ENCODE results near the gene ATXN7L2. TPM values are rescaled to one million over a fixed set of nuclear protein-coding genes. Genes with fewer than 3 reads are reported as not detected.
A peak's percentile ranks its signal among the peaks of the same experiment; 100 is the strongest.

ATXN7L2 gene
- polyA plus RNA-seq, 3 donors = 1.1 to 3.6 (median 1.7) TPM

- H3K79me2 ChIP-seq (ENCODE audit: insufficient read depth, low read length) = no peaks in the 10 kb centered on the region
- Mint-ChIP-seq H3K27ac (no peak overlapping the region), H3K36me3 (peaks cover 25% of the 10 kb centered on the region in 2 donors), H3K9me3 (no peaks in the 10 kb centered on the region), H3K4me1 (peaks cover 32% of the 10 kb centered on the region), H3K4me3 (no peak overlapping the region), H3K27me3 (ENCODE audit: low read depth in 3 of 3) (peaks cover 6 to 19% (median 15%) of the 10 kb centered on the region in 3 donors)
- TF ChIP-seq, protein P1, sequence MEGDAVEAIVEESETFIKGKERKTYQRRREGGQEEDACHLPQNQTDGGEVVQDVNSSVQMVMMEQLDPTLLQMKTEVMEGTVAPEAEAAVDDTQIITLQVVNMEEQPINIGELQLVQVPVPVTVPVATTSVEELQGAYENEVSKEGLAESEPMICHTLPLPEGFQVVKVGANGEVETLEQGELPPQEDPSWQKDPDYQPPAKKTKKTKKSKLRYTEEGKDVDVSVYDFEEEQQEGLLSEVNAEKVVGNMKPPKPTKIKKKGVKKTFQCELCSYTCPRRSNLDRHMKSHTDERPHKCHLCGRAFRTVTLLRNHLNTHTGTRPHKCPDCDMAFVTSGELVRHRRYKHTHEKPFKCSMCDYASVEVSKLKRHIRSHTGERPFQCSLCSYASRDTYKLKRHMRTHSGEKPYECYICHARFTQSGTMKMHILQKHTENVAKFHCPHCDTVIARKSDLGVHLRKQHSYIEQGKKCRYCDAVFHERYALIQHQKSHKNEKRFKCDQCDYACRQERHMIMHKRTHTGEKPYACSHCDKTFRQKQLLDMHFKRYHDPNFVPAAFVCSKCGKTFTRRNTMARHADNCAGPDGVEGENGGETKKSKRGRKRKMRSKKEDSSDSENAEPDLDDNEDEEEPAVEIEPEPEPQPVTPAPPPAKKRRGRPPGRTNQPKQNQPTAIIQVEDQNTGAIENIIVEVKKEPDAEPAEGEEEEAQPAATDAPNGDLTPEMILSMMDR (IDR thresholded peaks at IDR 0.05) = no peak
- WGBS (ENCODE audit: insufficient coverage) = no CpG with 5 or more reads among the region's 1 CpG
- H3K4me3 ChIP-seq (replicated peaks in 1 of 3; ENCODE audit: low read depth in 2 of 3, low read length in 3 of 3) = no peak overlapping the region
- H3K27me3 ChIP-seq (ENCODE audit: control insufficient read depth in 2 of 2, insufficient read depth in 2 of 2, low read length in 2 of 2) = peaks cover 0 to 10% of the 10 kb centered on the region in 2 donors
- H3K36me3 ChIP-seq (replicated peaks in 1 of 2; ENCODE audit: control insufficient read depth in 1 of 2, insufficient read depth in 2 of 2, low read length in 2 of 2) = peaks cover 13 to 28% of the 10 kb centered on the region in 2 donors
- H3K4me2 ChIP-seq (replicated peaks; ENCODE audit: extremely low read depth, low read length, poor library complexity, severe bottlenecking) = no peak overlapping the region
- no peak overlapping the region for H2AFZ ChIP-seq (ENCODE audit: insufficient read depth, low read depth, low read length, poor library complexity, severe bottlenecking)
- peaks cover 19% of the 10 kb centered on the region for H4K20me1 ChIP-seq (ENCODE audit: insufficient read depth, low read length)
- peaks cover 13 to 18% of the 10 kb centered on the region in 2 donors for H3K4me1 ChIP-seq (ENCODE audit: control insufficient read depth in 1 of 2, insufficient read depth in 2 of 2, low read length in 2 of 2)
- no peak overlapping the region for H3K9ac ChIP-seq (ENCODE audit: insufficient read depth, low read length, poor library complexity, severe bottlenecking)
- no peaks in the 10 kb centered on the region for H3K9me3 ChIP-seq (replicated peaks in 1 of 2; ENCODE audit: control insufficient read depth in 1 of 2, insufficient read depth in 1 of 2, low read length in 2 of 2)
- DNase-seq = no peak
- intact Hi-C loops (cut with micrococcal nuclease) = no loop called here
- no peak overlapping the region for H3K27ac ChIP-seq (ENCODE audit: low read depth in 1 of 2, low read length in 2 of 2)
Measured at GRCh38 chr1:109504974-109505373, 21.3 kb downstream of the ATXN7L2 start.

- intact Hi-C loops (cut with micrococcal nuclease) = no loop called here
- H3K36me3 Mint-ChIP-seq = peaks cover 0 to 3% of the 10 kb centered on the region in 2 donors
- Histone ChIP-seq H3K9ac (ENCODE audit: insufficient read depth, low read length, poor library complexity, severe bottlenecking) (no peak overlapping the region), H4K20me1 (ENCODE audit: insufficient read depth, low read length) (no peaks in the 10 kb centered on the region), H3K4me3 (replicated peaks in 1 of 3; ENCODE audit: low read depth in 2 of 3, low read length in 3 of 3) (no peak overlapping the region), H3K27me3 (ENCODE audit: control insufficient read depth in 2 of 2, insufficient read depth in 2 of 2, low read length in 2 of 2) (peaks cover 0 to 10% of the 10 kb centered on the region in 2 donors), H3K79me2 (ENCODE audit: insufficient read depth, low read length) (no peaks in the 10 kb centered on the region), H3K27ac (ENCODE audit: low read depth in 1 of 2, low read length in 2 of 2) (no peak overlapping the region), H3K4me2 (replicated peaks; ENCODE audit: extremely low read depth, low read length, poor library complexity, severe bottlenecking) (no peak overlapping the region), H3K4me1 (ENCODE audit: control insufficient read depth in 1 of 2, insufficient read depth in 2 of 2, low read length in 2 of 2) (peaks cover 14 to 17% of the 10 kb centered on the region in 2 donors), H3K36me3 (replicated peaks in 1 of 2; ENCODE audit: control insufficient read depth in 1 of 2, insufficient read depth in 2 of 2, low read length in 2 of 2) (no peaks in the 10 kb centered on the region), H3K9me3 (replicated peaks in 1 of 2; ENCODE audit: control insufficient read depth in 1 of 2, insufficient read depth in 1 of 2, low read length in 2 of 2) (no peaks in the 10 kb centered on the region), H2AFZ (ENCODE audit: insufficient read depth, low read depth, low read length, poor library complexity, severe bottlenecking) (no peak overlapping the region)
- TF ChIP-seq, protein P1 (IDR thresholded peaks at IDR 0.05) = no peak
- H3K27ac Mint-ChIP-seq = no peak overlapping the region
- no peak for DNase-seq
- 96% methylated on average over 23 of the region's 25 CpGs for WGBS (ENCODE audit: insufficient coverage)
- H3K9me3 Mint-ChIP-seq = no peaks in the 10 kb centered on the region
- H3K4me1 Mint-ChIP-seq = peaks cover 20% of the 10 kb centered on the region
- peak overlapping the region; percentile 80 to 91 for H3K4me3 Mint-ChIP-seq
- peaks cover 15 to 31% (median 24%) of the 10 kb centered on the region in 3 donors for H3K27me3 Mint-ChIP-seq (ENCODE audit: low read depth in 3 of 3)
Measured at GRCh38 chr1:109508001-109508872, 24.5 kb downstream of the ATXN7L2 start.

Measured in CD14-positive monocyte (primary cell).